Right renal pelvis (tissue), 4 donors: ENCODE results near the gene PPIAL4G. TPM values are rescaled to one million over a fixed set of nuclear protein-coding genes. Genes with fewer than 3 reads are reported as not detected.

Source experiments
- polyA plus RNA-seq, 4 donors: library from polyadenylated mRNA; unstranded; fragments of 120-200 nt; gene quantifications; one replicate each; pipeline ENCODE4 v1.2.1, GENCODE V29; 2013; ENCODE audit not compliant: insufficient read length in 4 of 4

PPIAL4G gene
- polyA plus RNA-seq, 4 donors: 0.05 TPM; not detected in 3

Other genes with a start within 250 kb of the PPIAL4G start
- 10 to 100 TPM; 27.8 to 32.2 (median 29.3) TPM for gene NBPF14, start 112.7 kb upstream of the PPIAL4G start, polyA plus RNA-seq